K562 (cell line): ENCODE measurements around the gene NMT1. TPM values are rescaled to one million over a fixed set of nuclear protein-coding genes. Genes with fewer than 3 reads are reported as not detected.

Experiments
- FOXK2 ChIP-seq, 2 experiments: fragments of 450-650 bp; IDR thresholded peaks in 1 of 2; conservative IDR thresholded peaks in 1 of 2; 2 replicates each; pipeline ENCODE4 v1.6.1; 2016; ENCODE audit warnings: low read depth in 2 of 2, mild to moderate bottlenecking in 1 of 2
- PATZ1 ChIP-seq: fragments of 250-450 bp; sonication (Bioruptor Pico); IDR thresholded peaks from 2 replicates; pipeline ENCODE4 v1.5.0; 2020; ENCODE audit warnings: mild to moderate bottlenecking, borderline replicate concordance
- RBM25 ChIP-seq: fragments of 200-400 bp; formaldehyde crosslinking; IDR thresholded peaks from 2 replicates; pipeline ENCODE4 v1.6.1; 2018; ENCODE audit warnings: low read length, low read depth, moderate library complexity; ENCODE audit not compliant: severe bottlenecking
- SMARCB1 ChIP-seq: IDR thresholded peaks from 2 replicates; pipeline ENCODE4 v1.6.1; 2011; ENCODE audit warnings: improper control_type of control experiment, low read depth; ENCODE audit not compliant: insufficient read length
- ZBTB8A ChIP-seq: fragments of 450-650 bp; IDR thresholded peaks from 2 replicates; pipeline ENCODE4 v1.6.1; 2018; ENCODE audit warnings: mild to moderate bottlenecking, moderate library complexity; ENCODE audit not compliant: partially characterized antibody
- ZHX1 ChIP-seq: fragments of 150-350 bp; conservative IDR thresholded peaks from 2 replicates; pipeline ENCODE4 v1.6.1; 2014; ENCODE audit warnings: low read length
- ZNF146 ChIP-seq: IDR thresholded peaks from one replicate; pipeline ENCODE4 v1.6.1; 2018; ENCODE audit warnings: missing compliant biosample characterization; ENCODE audit not compliant: unreplicated experiment
- polyA plus RNA-seq, 8 experiments: library from polyadenylated mRNA; depleted of rRNA in 4 of 8; stranded (reverse) in 5 of 8; unstranded in 3 of 8; fragments of >200 nt; fragmentation: Nextera tagmentation in 2 of 8; fragmentation: Illumina TruSeq in 1 of 8; extraction: Ambion mirVana in 2 of 8; extraction: Trizol in 1 of 8; gene quantifications; 2 replicates each; pipeline versions ENCODE4 v1.2.1 to v1.2.3, GENCODE V29; 2011 to 2014; ENCODE audit warnings: inconsistent platforms in 1 of 8, missing spikeins in 1 of 8
- total RNA-seq, 7 experiments: library from RNA; depleted of rRNA in 6 of 7; stranded (reverse); fragments of >200 nt in 6 of 7; fragmentation: Illumina TruSeq in 2 of 7; extraction: Trizol in 2 of 7; gene quantifications; 2 replicates each; pipeline versions ENCODE4 v1.2.1 to v1.2.3, GENCODE V29; 2011 to 2021; ENCODE audit warnings: low replicate concordance in 1 of 7
- TF ChIP-seq, protein P1 (sequence below): fragments of 450-650 bp; IDR thresholded peaks from 2 replicates; pipeline ENCODE4 v1.6.1; 2016; ENCODE audit warnings: low read depth
- TF ChIP-seq, protein P2 (sequence below): sonication (generic); formaldehyde crosslinking; IDR thresholded peaks from 2 replicates; pipeline ENCODE4 v1.9.0; 2022; ENCODE audit warnings: mild to moderate bottlenecking, missing genetic modification reagents
- TF ChIP-seq, protein P3 (sequence below), 3 experiments: IDR thresholded peaks in 2 of 3; conservative IDR thresholded peaks in 1 of 3; 2 replicates each; pipeline ENCODE4 v1.5.1; 2011 to 2012; ENCODE audit warnings: low read length in 3 of 3, mild to moderate bottlenecking in 3 of 3, control low read depth in 2 of 3, improper control_type of control experiment in 1 of 3, inconsistent platforms in 1 of 3, low read depth in 1 of 3, mixed read lengths in 1 of 3, moderate library complexity in 1 of 3; ENCODE audit not compliant: insufficient read depth in 2 of 3

Gene NMT1
- total and polyA plus RNA-seq, 9 of the 15 experiments (the other 6 are each of a cell fraction or from before 2014, with no cell fraction given) = 86.7 to 569 (median 213) TPM

- TF ChIP-seq, protein P1, sequence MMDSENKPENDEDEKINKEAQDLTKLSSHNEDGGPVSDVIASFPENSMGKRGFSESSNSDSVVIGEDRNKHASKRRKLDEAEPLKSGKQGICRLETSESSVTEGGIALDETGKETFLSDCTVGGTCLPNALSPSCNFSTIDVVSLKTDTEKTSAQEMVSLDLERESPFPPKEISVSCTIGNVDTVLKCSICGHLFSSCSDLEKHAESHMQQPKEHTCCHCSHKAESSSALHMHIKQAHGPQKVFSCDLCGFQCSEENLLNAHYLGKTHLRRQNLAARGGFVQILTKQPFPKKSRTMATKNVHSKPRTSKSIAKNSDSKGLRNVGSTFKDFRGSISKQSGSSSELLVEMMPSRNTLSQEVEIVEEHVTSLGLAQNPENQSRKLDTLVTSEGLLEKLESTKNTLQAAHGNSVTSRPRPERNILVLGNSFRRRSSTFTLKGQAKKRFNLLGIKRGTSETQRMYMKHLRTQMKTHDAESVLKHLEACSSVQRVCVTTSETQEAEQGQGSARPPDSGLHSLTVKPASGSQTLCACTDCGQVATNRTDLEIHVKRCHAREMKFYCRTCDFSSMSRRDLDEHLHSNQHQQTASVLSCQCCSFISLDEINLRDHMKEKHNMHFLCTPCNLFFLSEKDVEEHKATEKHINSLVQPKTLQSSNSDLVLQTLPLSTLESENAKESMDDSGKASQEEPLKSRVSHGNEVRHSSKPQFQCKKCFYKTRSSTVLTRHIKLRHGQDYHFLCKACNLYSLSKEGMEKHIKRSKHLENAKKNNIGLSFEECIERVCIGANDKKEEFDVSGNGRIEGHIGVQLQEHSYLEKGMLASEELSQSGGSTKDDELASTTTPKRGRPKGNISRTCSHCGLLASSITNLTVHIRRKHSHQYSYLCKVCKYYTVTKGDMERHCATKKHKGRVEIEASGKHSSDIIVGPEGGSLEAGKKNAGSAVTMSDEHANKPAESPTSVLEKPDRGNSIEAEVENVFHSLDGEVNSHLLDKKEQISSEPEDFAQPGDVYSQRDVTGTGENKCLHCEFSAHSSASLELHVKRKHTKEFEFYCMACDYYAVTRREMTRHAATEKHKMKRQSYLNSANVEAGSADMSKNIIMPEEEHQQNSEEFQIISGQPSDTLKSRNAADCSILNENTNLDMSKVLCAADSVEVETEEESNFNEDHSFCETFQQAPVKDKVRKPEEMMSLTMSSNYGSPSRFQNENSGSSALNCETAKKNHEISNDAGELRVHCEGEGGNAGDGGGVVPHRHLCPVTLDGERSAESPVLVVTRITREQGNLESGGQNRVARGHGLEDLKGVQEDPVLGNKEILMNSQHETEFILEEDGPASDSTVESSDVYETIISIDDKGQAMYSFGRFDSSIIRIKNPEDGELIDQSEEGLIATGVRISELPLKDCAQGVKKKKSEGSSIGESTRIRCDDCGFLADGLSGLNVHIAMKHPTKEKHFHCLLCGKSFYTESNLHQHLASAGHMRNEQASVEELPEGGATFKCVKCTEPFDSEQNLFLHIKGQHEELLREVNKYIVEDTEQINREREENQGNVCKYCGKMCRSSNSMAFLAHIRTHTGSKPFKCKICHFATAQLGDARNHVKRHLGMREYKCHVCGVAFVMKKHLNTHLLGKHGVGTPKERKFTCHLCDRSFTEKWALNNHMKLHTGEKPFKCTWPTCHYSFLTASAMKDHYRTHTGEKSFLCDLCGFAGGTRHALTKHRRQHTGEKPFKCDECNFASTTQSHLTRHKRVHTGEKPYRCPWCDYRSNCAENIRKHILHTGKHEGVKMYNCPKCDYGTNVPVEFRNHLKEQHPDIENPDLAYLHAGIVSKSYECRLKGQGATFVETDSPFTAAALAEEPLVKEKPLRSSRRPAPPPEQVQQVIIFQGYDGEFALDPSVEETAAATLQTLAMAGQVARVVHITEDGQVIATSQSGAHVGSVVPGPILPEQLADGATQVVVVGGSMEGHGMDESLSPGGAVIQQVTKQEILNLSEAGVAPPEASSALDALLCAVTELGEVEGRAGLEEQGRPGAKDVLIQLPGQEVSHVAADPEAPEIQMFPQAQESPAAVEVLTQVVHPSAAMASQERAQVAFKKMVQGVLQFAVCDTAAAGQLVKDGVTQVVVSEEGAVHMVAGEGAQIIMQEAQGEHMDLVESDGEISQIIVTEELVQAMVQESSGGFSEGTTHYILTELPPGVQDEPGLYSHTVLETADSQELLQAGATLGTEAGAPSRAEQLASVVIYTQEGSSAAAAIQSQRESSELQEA = no peak
- TF ChIP-seq ZNF146 (CRISPR knock-in tag) (no peak), RBM25 (peak; percentile 46), ZHX1 (no peak), PATZ1 (no peak), ZBTB8A (no peak), FOXK2 (conservative IDR thresholded peaks at IDR 0.05 in 1 of 2, IDR thresholded peaks at IDR 0.05 in 1 of 2; ENCODE audit: low read depth in 2 of 2) (no peak), SMARCB1 (no peak)
- TF ChIP-seq, protein P2, sequence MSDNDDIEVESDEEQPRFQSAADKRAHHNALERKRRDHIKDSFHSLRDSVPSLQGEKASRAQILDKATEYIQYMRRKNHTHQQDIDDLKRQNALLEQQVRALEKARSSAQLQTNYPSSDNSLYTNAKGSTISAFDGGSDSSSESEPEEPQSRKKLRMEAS (CRISPR knock-in tag) = no peak
- TF ChIP-seq, protein P3, sequence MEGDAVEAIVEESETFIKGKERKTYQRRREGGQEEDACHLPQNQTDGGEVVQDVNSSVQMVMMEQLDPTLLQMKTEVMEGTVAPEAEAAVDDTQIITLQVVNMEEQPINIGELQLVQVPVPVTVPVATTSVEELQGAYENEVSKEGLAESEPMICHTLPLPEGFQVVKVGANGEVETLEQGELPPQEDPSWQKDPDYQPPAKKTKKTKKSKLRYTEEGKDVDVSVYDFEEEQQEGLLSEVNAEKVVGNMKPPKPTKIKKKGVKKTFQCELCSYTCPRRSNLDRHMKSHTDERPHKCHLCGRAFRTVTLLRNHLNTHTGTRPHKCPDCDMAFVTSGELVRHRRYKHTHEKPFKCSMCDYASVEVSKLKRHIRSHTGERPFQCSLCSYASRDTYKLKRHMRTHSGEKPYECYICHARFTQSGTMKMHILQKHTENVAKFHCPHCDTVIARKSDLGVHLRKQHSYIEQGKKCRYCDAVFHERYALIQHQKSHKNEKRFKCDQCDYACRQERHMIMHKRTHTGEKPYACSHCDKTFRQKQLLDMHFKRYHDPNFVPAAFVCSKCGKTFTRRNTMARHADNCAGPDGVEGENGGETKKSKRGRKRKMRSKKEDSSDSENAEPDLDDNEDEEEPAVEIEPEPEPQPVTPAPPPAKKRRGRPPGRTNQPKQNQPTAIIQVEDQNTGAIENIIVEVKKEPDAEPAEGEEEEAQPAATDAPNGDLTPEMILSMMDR (IDR thresholded peaks at IDR 0.05 in 2 of 3, conservative IDR thresholded peaks at IDR 0.05 in 1 of 3; ENCODE audit: insufficient read depth in 2 of 3, low read depth in 1 of 3, low read length in 3 of 3) = peak; percentile 10 to 46 (median 46); a peak in 3 of 6 replicates
Measured at GRCh38 chr17:45048795-45049563, 12.1 kb upstream of the NMT1 start (continued).
